Measurements from ENCODE around the gene KLHL22.

The KLHL22 gene

DNA sequence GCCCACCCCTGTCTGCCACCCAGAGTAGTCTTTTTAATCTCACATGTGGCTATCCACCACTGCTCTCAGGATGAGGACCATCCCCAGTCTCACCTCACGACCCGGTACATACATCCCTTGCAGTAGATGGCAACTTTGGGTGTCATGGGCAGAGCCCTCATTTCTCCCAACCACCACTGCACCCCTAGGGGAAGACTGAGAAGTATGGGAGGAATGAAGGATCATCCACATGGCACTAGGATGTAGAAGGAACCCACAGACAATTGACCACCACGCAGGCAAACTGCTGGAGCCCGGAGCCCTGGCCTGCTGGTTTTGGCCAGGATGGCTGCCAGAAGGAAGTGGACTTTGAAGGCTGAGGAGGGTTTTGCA, 56.1 kb downstream of the KLHL22 start:
- TF ChIP-seq, protein P1, sequence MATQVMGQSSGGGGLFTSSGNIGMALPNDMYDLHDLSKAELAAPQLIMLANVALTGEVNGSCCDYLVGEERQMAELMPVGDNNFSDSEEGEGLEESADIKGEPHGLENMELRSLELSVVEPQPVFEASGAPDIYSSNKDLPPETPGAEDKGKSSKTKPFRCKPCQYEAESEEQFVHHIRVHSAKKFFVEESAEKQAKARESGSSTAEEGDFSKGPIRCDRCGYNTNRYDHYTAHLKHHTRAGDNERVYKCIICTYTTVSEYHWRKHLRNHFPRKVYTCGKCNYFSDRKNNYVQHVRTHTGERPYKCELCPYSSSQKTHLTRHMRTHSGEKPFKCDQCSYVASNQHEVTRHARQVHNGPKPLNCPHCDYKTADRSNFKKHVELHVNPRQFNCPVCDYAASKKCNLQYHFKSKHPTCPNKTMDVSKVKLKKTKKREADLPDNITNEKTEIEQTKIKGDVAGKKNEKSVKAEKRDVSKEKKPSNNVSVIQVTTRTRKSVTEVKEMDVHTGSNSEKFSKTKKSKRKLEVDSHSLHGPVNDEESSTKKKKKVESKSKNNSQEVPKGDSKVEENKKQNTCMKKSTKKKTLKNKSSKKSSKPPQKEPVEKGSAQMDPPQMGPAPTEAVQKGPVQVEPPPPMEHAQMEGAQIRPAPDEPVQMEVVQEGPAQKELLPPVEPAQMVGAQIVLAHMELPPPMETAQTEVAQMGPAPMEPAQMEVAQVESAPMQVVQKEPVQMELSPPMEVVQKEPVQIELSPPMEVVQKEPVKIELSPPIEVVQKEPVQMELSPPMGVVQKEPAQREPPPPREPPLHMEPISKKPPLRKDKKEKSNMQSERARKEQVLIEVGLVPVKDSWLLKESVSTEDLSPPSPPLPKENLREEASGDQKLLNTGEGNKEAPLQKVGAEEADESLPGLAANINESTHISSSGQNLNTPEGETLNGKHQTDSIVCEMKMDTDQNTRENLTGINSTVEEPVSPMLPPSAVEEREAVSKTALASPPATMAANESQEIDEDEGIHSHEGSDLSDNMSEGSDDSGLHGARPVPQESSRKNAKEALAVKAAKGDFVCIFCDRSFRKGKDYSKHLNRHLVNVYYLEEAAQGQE (IDR thresholded peaks at IDR 0.05; ENCODE audit: low read depth) = no peak
- TF ChIP-seq TAF1 (IDR thresholded peaks at IDR 0.05; ENCODE audit: low read depth) (no peak), TCF12 (IDR thresholded peaks at IDR 0.05; ENCODE audit: low read depth) (no peak), NFIC (IDR thresholded peaks at IDR 0.05) (no peak), RAD21 (IDR thresholded peaks at IDR 0.05; ENCODE audit: low read depth) (no peak)

- no peak for TF ChIP-seq CREB1 (IDR thresholded peaks at IDR 0.05; ENCODE audit: low read depth)
- peak; percentile 11; the same call in 1 of the 2 replicates for TF ChIP-seq RAD21 (IDR thresholded peaks at IDR 0.05; ENCODE audit: low read depth)
Observed at GRCh38 chr22:20438678-20439492, 56.7 kb downstream of the KLHL22 start.

GRCh38 chr22:20438427-20438677, 57.2 kb downstream of the KLHL22 start:
- TF ChIP-seq TEAD4 (IDR thresholded peaks at IDR 0.05) = no peak
- no peak for TF ChIP-seq NFIC (IDR thresholded peaks at IDR 0.05)

- TF ChIP-seq ZBTB7A (IDR thresholded peaks at IDR 0.05; ENCODE audit: low read depth) (peak; percentile 9; the same call in 1 of the 2 replicates), CEBPB (IDR thresholded peaks at IDR 0.05) (no peak), EGR1 (IDR thresholded peaks at IDR 0.05) (no peak)
- TF ChIP-seq, protein P1 (IDR thresholded peaks at IDR 0.05; ENCODE audit: low read depth) = no peak
Observed at GRCh38 chr22:20437613-20438426, 57.8 kb downstream of the KLHL22 start, which contains the start of gene SCARF2. SCARF2 (minus strand) TSS chr22:20437825; CDS start chr22:20437754, 71 bp downstream.

GRCh38 chr22:20436768-20437612, 58.6 kb downstream of the KLHL22 start:
- TF ChIP-seq TAF1 (IDR thresholded peaks at IDR 0.05; ENCODE audit: low read depth) = no peak
- TF ChIP-seq FOXM1 (IDR thresholded peaks at IDR 0.05; ENCODE audit: borderline replicate concordance, low read depth) = no peak
- TF ChIP-seq YY1 (IDR thresholded peaks at IDR 0.05; ENCODE audit: low read depth) = no peak
- no peak for TF ChIP-seq RAD21 (IDR thresholded peaks at IDR 0.05; ENCODE audit: low read depth)
- TF ChIP-seq, protein P2, sequence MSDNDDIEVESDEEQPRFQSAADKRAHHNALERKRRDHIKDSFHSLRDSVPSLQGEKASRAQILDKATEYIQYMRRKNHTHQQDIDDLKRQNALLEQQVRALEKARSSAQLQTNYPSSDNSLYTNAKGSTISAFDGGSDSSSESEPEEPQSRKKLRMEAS (IDR thresholded peaks at IDR 0.05) = no peak; the same call in none of the 2 replicates
- TF ChIP-seq CREB1 (IDR thresholded peaks at IDR 0.05; ENCODE audit: low read depth) = no peak
- no peak; the same call in 1 of the 2 replicates for TF ChIP-seq ZBTB7A (IDR thresholded peaks at IDR 0.05; ENCODE audit: low read depth)
- TF ChIP-seq TEAD4 (IDR thresholded peaks at IDR 0.05) = no peak
- TF ChIP-seq NFIC (IDR thresholded peaks at IDR 0.05) = no peak

DNA sequence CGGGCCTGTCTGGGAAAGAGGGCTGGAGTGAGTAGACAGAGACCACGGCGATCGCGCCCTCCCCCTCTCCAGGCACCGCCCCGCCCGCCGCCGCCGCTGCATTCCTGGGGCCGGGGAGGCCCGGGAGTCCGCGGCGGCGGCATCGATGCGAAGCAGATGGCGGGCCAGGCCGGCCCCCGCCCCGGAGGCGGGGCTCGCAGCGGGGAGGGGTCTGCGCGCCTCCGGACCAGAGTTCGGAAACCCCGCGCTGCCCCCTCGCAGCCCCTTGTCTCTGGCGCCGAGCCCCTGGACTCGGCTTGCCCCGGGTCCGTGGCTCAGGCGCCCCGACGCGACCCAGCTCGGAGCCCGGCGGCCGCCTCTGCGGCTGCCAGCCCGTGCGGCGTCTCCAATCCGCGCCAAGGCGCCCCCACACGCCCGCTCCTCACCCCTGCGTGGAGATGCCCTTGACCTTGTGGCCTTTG, 59.3 kb downstream of the KLHL22 start:
- no peak for TF ChIP-seq EGR1 (IDR thresholded peaks at IDR 0.05)
- no peak for TF ChIP-seq NFIC (IDR thresholded peaks at IDR 0.05)
- TF ChIP-seq CREB1 (IDR thresholded peaks at IDR 0.05; ENCODE audit: low read depth) = no peak
- TF ChIP-seq YY1 (IDR thresholded peaks at IDR 0.05; ENCODE audit: low read depth) = no peak
- no peak for TF ChIP-seq RAD21 (IDR thresholded peaks at IDR 0.05; ENCODE audit: low read depth)
- TF ChIP-seq ZBTB7A (IDR thresholded peaks at IDR 0.05; ENCODE audit: low read depth) = peak; percentile 11; the same call in 1 of the 2 replicates
- TF ChIP-seq, protein P3, sequence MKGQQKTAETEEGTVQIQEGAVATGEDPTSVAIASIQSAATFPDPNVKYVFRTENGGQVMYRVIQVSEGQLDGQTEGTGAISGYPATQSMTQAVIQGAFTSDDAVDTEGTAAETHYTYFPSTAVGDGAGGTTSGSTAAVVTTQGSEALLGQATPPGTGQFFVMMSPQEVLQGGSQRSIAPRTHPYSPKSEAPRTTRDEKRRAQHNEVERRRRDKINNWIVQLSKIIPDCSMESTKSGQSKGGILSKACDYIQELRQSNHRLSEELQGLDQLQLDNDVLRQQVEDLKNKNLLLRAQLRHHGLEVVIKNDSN (IDR thresholded peaks at IDR 0.05) = no peak
- TF ChIP-seq TEAD4 (IDR thresholded peaks at IDR 0.05) = peak; percentile 31; the same call in 1 of the 2 replicates
- TF ChIP-seq, protein P1 (IDR thresholded peaks at IDR 0.05; ENCODE audit: low read depth) = no peak
- TF ChIP-seq, protein P2 (IDR thresholded peaks at IDR 0.05) = 0 out of 2 replicates have a peak, but pooled peaks have one; percentile 1
- no peak for TF ChIP-seq FOXM1 (IDR thresholded peaks at IDR 0.05; ENCODE audit: borderline replicate concordance, low read depth)
- TF ChIP-seq EP300 (IDR thresholded peaks at IDR 0.05; ENCODE audit: borderline replicate concordance) = no peak
